ENCODE measurements around the gene ZBTB49.
"Not testable (repeated sequence)": the region's sequence is repeated elsewhere in the genome, so short reads cannot be mapped to it uniquely, and the experiment has no call there.

ZBTB49 gene, protein sequence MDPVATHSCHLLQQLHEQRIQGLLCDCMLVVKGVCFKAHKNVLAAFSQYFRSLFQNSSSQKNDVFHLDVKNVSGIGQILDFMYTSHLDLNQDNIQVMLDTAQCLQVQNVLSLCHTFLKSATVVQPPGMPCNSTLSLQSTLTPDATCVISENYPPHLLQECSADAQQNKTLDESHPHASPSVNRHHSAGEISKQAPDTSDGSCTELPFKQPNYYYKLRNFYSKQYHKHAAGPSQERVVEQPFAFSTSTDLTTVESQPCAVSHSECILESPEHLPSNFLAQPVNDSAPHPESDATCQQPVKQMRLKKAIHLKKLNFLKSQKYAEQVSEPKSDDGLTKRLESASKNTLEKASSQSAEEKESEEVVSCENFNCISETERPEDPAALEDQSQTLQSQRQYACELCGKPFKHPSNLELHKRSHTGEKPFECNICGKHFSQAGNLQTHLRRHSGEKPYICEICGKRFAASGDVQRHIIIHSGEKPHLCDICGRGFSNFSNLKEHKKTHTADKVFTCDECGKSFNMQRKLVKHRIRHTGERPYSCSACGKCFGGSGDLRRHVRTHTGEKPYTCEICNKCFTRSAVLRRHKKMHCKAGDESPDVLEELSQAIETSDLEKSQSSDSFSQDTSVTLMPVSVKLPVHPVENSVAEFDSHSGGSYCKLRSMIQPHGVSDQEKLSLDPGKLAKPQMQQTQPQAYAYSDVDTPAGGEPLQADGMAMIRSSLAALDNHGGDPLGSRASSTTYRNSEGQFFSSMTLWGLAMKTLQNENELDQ

DNA sequence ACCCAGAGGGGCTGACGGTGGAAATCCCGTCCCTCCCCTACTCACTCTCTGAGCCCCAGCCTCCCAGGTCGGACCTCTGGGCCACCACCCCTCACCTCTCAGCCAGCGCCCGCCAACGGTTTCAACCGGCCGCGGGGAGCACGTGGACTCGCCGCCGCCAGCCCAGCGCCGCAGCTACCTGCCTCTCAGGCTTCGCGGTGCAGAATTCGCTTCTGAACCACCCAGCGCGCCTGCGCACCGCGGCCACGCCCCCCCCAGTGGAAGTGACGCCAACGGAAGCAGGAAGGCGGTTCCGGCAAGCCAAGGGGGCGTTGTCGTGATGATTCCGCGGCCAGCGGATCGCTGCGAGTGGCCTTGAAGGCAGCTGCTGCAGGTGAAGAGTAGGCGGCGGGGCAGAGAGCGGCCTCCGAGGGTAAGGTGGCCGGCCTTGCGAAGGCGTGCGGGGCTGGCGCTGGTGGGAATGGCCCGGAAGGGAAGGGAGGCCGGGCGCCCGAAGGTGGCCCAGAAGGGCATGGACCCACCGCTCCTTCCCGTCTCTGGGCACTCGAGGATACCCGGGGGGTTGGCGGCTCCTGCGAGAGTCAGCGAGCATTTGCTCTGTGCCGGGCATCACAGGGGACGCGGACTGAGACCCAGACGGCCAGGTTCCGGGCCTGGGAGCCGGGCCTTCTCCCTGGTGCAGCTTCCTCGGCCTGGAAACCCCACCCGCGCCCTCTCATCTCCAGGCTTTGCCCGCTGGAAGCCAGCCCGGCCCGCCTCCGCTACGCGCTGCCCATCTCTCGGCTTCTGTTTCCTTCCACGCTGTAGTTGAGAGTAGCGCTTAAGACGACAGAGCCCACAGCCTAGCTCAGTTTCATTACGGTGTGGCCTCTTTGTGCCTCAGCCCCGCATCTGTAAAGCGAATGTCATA is at the start of gene ZBTB49, which contains the start of gene LYAR:
TSS of gene ZBTB49 (plus strand) at position 311 of the 910 bp plus-strand sequence. CDS start 9,695 bp downstream, outside the sequence.
TSS of gene LYAR (minus strand) at position 214 of the 910 bp plus-strand sequence. CDS start 6,412 bp downstream, outside the sequence.
- DNase-seq (ENCODE audit: low spot score) = peak; percentile 92

DNA sequence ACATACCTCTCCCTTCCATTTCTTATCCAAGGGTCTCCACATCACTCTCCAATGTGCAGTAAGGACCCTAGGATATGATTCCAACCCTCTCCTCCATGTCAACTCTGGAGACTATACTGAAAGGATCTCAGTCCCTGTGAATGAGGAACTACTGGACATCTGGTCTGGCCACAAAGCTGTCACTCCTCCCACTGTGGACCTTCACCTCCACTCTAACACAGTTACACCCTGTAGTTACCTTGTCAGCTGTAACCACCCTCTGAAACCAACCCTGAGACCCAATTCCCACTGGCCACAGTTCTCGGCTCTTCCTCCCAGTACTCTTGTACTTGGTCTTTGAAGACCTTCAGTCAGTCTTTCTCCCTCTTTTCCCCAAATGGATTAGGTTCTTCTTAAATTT is 44.9 kb upstream of the ZBTB49 start:
- no peak for DNase-seq (ENCODE audit: low spot score)

DNA sequence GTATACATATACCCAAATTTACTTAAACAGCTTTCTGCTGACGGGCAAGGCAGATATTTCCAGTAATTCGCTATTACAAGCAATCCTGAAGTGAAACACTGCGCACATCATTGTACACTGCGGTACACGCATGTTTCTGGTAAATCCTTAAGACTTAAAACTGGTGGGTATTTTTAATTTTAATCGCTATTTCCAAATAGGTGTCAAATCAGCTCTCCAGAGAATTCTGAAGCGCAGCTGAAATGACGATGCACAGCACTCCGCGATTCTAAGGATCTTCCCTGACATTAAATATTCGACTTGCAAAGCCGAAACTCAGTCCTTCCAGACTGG is 42.4 kb upstream of the ZBTB49 start:
- DNase-seq (ENCODE audit: low spot score) = no peak

DNA sequence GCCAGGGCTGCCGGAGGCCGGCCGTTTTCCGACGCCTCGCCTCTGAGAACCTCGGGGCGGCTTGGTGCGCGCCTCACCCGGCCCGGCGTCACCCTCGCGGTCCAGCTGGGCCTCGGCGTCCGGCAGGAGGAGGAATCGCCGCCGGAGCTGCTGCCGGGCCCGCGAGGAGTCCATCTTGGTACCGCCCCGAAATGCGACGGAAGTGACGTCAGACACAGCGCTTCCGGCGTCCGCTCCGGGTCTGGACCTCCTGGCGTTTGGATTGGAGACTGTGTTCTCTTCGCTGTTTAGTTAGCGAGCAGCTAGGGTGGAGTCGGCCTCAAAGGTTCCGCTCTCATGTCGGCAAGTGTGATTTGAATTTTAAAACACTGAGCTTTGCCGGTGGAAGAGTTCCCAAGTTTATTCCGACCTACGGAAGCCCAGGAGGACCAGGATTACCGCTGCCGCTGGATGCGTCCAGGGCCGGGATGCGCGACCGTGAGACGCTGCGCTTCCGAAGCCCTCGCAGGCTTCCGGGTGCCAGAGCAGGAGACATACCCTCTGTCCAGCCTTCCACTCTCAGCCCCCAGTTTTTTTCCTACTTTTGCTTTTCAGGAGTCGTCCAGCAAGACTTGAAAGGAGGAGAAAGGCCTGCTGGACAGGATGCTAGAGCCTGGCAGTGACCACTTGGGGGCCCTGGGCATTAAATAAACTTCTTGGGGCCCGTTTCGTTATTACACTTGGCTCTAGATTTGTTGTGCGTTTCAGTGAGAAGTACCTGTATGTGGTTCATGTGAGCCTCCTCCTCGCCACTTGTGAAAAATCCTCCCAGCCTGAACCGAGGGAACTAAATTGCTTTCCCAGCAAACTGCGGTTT is 41.8 kb upstream of the ZBTB49 start, which contains the start of gene TMEM128:
TSS of gene TMEM128 (minus strand) at position 195 of the 856 bp plus-strand sequence. CDS start at position 174, 21 bp downstream.
- peak; percentile 93 for DNase-seq (ENCODE audit: low spot score)

DNA sequence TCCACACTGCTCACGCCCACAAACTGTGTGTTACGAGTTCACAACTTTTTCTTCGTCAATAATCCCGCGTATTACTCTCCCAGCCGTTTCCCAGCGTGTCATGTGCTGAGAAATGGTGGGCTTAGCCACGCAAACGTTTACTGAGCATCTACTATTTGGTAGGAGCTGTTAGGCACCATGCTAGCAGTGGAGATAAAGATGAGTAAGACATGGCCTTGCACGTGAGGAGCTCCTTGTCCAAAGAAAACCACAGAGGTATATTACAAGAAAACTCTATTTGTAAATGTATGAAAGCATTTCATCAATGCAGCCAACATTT is 41.2 kb upstream of the ZBTB49 start:
- no peak for DNase-seq (ENCODE audit: low spot score)

DNA sequence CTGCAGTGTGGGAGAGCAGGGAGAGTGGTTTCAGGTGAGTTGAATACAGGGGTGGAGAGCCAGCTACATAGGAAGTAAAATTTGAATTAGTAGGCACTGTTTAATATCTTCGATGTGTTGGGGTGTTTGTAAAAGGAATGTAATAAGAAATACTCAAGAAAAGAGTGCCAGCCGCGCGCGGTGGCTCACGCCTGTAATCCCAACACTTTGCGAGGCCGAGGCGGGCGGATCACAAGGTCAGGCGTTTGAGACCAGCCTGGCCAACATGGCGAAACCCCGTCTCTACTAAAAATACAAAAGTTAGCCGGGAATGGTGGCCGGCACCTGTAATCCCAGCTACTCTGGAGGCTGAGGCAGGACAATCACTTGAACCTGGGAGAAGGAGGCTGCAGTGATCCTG is 40.7 kb upstream of the ZBTB49 start:
- DNase-seq (ENCODE audit: low spot score) = not testable (repeated sequence)

DNA sequence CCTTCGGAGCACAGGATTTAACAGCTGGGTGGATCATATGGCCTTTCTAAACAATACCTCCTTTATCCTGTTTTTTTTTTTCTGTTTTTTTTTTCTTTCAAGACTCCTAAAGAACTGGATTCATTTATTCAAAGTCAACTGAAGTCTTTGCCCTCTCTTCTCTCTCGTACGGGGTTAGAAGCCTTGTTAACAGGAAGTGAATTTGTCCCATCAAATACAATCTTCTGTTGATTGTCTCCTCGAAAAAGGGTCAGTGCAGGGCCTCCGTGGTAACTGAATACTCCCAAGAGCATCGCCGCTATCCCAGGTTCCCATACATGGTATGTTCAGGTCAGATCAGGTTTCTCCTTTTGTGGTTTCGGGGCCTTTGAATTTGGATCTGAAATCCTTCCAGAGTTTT is 40.2 kb upstream of the ZBTB49 start:
- DNase-seq (ENCODE audit: low spot score) = no peak

DNA sequence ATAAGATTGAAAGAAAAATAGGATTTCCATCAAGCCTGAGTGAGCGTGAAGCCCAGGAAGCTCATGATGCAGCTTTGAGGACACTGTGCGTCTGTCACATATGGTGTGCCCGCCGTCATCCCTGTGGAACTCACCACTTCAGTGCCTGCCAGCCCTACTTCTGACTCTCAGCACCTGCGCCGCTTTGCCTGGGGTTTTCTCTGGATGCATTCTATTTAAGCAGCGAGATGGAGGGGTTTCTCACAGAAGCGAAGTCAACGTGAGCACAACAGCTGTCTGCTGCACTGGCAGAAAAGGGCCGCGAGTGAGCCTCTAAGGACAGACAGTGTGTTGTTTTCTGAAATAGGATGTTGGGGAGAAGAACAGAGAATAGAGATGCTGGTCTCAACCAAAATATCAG is 35.9 kb upstream of the ZBTB49 start:
- DNase-seq (ENCODE audit: low spot score) = no peak

DNA sequence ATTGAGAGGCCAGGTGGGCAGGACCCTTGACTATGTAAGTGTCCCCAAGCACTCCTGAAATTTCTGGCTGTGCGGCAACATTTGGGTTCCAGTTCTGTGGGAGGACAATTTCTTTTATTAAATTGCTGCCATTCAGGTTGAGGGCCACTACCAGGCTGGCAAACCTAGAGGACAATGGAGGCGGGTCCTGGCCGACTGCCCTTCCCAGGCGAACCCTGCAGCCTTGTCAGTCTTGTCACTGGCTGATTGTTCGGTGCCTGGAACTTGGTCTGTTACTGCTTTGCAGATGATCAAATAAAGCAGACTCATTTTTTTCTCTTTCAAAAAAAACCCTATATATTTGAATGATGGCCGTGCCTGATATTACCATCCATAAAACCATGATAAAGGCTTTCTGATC is 35.4 kb upstream of the ZBTB49 start:
- no peak for DNase-seq (ENCODE audit: low spot score)

DNA sequence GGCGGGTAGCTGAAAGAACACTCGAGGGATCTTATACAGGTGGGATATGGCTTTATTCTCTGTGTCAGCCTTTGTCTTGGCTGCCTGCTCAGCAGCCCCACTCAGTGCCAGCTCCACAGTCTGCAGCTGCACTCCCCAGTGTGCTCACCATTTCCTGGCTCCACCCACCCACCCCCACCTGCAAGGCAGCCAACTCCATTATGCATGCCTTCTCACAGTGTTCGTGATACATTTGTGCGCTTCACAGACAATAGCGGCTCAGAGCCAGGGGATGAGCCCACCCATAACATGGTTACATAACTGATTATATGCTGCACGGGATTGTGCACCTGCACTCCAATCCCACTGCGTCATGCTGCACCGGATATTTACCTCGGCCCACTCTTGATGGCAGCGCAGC is 33.3 kb upstream of the ZBTB49 start:
- no peak for DNase-seq (ENCODE audit: low spot score)

DNA sequence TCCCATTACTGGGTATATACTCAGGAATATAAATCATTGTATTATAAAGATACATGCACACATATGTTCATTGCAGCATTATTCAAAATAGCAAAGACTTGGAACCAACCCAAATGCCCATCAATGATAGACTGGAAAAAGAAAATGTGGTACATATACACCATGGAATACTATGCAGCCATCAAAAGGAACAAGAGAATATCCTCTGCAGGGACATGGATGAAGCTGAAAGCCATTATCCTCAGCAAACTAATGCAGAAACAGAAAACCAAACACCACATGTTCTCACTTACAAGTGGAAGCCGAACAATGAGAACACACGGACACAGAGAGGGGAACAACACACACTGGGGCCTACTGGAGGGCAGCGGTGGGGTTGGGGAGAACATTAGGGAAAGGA is 32.3 kb upstream of the ZBTB49 start:
- not testable (repeated sequence) for DNase-seq (ENCODE audit: low spot score)

DNA sequence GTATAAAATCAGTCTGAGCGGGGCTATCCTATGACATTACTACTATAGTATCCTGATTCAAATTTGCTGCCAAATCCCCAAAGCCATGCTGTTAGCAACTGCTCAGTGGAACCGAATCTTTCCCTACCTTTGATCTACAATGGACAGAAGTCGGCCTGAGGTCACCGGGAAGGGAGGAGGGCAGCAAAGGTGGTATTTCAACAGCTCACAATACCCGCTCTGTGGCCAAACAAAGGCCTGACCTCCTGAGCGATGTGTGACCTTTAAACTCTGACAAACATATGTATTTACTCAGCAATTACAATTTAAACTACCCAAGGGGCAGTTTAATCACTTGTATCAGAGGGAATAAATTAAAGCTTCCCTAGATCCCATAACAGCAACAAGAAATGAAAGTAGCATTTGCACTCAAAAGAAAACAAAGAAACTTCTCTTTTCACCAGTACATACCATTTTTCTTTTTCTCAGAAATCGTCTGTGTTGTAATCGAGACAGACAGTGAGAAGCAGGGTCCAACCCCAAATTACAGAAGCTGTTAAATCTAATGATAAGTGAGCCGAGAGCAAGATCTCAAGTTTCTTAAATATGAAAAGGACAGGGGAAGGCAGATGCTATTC is 30.5 kb upstream of the ZBTB49 start:
- no peak for DNase-seq (ENCODE audit: low spot score)

DNA sequence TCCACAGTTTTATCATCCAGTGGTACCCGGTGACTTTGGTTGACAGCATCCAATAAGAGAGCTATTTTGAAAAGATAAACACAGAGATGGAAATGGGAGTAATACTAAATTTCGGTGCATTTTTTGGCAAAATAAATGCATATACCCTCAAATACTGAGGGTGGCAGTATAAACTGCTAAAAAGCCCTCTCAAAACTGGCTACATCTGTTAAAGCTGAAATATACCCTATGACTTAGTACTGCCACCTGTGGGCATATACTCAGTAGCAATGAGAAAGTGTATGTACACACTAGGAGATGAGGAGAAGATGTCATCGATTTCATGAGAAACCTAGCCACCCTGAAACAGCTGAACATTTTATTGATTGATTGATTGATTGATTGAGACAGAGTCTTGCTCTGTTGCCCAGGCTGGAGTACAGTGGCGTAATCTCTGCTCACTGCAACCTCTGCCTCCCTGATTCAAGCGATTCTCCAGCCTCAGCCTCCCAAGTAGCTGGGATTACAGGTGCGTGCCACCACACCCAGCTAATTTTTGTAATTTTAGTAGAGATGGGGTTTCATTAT is 29.8 kb upstream of the ZBTB49 start:
- DNase-seq (ENCODE audit: low spot score) = no peak

DNA sequence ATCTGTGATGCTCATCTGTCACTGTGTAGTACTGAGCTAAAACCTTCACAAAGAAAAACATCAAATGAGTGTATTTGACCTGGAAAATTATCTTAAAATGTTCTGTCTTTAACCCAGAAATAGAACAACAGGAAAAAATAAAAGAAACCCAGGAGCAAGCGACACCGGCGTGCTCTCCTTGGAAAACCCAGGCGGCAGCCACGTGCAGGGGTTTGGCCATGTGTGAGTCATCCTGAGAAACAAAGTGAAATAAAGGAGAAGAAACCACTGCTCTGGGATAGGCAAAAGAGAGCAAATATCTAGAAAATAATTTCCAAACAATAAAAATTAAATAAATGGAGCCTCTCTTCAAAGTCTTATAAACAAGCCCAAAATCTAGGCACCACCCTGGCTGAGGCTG is 22.1 kb upstream of the ZBTB49 start:
- DNase-seq (ENCODE audit: low spot score) = no peak

DNA sequence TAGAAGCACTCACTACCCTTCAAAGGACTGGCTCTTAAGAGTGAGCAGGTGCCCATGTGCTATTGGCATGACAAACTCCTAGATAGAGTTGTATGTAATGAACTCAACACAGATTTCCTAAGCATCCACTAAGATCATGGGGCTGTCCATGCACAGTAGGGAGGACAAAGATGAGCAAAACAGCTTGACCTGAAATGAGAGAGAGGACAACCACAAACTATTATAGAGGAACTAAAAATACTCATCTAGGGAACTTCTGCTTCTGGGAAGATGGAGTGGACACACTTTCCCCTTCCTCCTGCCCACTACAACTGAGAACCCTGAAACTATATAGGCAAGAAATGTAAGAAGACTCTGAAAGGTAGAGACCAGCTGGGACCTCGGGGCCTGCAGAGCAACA is 21.3 kb upstream of the ZBTB49 start:
- no peak for DNase-seq (ENCODE audit: low spot score)

DNA sequence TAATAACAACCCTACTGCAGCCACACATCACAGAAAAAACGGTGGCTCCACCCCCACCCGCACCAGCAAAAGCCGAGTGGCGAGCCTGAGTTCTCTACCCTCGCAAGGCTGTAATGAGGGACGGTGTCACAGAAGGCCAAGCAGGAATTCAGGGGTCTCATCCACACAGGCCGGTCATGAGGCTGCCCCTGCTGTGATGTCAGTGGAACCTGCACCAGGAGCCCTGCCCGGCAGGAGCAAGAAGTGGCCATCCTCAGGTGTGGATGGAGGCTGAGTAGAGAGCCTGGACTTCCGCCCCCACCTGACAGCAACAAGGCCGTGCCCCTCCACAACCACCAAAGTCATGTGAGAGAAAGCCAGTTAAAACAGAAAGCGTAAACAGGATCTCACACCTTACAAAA is 20.7 kb upstream of the ZBTB49 start:
- DNase-seq (ENCODE audit: low spot score) = no peak

DNA sequence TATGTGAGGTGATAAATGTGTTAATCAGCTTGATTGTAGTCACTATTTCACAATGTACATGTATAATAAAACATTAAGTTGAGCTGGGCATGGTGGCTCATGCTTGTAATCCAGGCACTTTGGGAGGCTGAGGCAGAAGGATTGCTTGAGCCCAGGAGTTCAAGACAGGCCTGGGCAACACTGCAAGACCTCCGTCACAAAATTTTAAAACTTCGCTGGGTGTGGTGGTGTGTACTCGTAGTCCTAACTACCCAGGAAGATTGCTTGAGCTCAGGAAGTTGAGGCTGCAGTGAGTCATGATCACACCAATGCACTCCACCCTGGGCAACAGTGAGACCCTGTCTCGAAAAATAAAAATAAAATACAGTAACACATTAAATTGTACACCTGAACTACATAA is 20.2 kb upstream of the ZBTB49 start:
- no peak for DNase-seq (ENCODE audit: low spot score)

DNA sequence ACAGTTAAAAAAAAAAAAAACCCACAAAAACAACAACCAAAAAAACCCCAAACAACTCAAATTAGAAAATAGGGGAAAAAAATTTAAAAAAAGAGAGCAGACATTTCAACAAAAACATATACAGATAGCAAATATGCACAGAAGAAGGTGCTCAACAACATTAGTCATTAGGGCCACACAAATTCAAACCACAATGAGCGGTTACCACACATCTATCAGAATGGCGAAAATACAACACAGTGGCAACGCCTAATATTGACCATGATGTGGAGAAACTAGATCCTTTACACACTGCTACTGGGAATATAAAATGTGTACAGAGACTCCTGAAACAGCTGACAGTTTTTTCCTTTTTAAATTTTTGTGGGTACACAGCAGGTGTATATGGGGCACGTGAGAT is 19.5 kb upstream of the ZBTB49 start:
- DNase-seq (ENCODE audit: low spot score) = no peak

DNA sequence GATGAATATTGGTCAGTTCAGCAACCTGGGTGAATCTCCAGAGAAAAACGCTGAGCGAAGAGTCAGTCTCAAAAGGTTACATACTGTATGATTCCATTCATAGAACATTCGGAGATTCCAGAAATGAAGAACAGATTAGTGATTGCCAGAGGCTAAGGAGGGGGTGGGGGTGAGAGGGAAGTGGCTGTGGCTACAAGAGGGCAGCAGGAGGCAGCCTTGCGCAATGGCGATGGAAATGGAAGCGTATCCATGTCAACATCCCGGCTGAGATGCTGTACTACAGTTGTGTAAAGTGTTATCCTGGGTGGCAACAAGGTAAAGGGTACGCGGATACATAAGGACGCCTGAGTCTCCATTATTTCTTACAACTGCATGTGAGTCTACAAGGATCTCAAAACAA is 18.1 kb upstream of the ZBTB49 start:
- no peak for DNase-seq (ENCODE audit: low spot score)

DNA sequence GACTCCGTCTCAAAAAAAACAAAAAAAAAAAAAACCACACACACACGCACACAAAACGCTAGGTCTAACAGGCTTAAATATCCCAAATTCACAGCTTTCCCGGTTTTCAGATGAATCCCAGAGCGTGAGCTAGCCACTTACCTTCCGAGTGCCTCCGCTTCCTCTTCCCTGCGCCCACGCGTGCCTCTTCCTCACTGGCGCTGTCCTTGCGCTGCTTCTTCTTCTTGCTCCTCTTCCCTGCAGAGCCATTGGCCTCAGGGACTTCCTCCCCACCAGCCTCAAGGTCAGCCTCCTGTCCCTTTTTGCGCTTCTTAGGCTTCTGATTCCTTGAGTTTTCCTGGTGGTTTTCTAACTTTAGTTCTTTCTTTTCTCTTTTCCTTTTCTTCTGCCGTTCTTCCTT is 15.8 kb upstream of the ZBTB49 start:
- no peak for DNase-seq (ENCODE audit: low spot score)

DNA sequence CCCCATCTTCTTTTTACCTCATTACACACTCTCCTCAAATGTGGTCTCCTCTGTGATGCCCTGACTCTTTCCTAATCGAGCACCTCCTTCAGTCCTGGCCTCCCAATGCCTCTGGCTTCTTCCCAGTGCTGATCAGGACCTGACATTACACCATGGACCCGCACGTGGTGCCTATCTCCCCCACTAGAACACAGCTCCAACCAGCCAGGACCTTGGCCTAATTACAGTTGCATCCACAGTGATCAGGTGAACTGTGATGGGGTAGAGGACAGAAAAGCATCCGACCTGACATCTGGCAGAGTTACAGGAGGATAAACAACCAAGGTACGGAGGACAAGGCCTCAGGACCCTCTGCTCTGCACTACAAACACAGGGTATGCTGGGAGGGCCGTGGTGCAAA is 12.5 kb upstream of the ZBTB49 start:
- DNase-seq (ENCODE audit: low spot score) = no peak

Data from LoVo (cell line).